ENCODE measurements around the gene PLEK2. TPM values are rescaled to one million over a fixed set of nuclear protein-coding genes. Genes with fewer than 3 reads are reported as not detected.

The PLEK2 gene
- total and polyA plus RNA-seq, 3 experiments from 2014 or later: 0.58 to 1.2 (median 0.81) TPM

- CTCF ChIA-PET: interaction anchor here (0.6 to 15.2 kb wide), 26 partner anchors 8 to 281 kb away, joined by 3 to 263 read pairs (median 4); partner anchors contain the start of genes PIGH, PLEKHH1 and TMEM229B
- H3K4me3 Mint-ChIP-seq: no peak overlapping the region
- Histone ChIP-seq H3K4me3 (ENCODE audit: low read length) (no peak overlapping the region), H3K9me3 (ENCODE audit: low read length) (no peaks in the 10 kb centered on the region), H3K27me3 (ENCODE audit: insufficient read depth, low read length, poor library complexity, severe bottlenecking) (no peaks in the 10 kb centered on the region), H3K27ac (ENCODE audit: low read depth, low read length) (no peak overlapping the region), H3K36me3 (ENCODE audit: insufficient read depth, low read length) (no peaks in the 10 kb centered on the region), H3K4me1 (ENCODE audit: insufficient read depth, low read length) (no peaks in the 10 kb centered on the region)
- H3K9me3 Mint-ChIP-seq: no peaks in the 10 kb centered on the region
- no peak for DNase-seq
- H3K27ac Mint-ChIP-seq: peak overlapping the region in 1 of 8 donors; percentile 67
- no peaks in the 10 kb centered on the region for H3K4me1 Mint-ChIP-seq
- peaks cover 10 to 29% of the 10 kb centered on the region in 2 donors for H3K27me3 Mint-ChIP-seq
- H3K36me3 Mint-ChIP-seq: no peaks in the 10 kb centered on the region
- POLR2A ChIA-PET: no interaction called here
These were observed 14.2 kb upstream of the PLEK2 start for GRCh38 chr14:67426161-67426560.

- Histone ChIP-seq H3K4me3 (ENCODE audit: low read length) (no peak overlapping the region), H3K27ac (ENCODE audit: low read depth, low read length) (no peak overlapping the region), H3K4me1 (ENCODE audit: insufficient read depth, low read length) (no peaks in the 10 kb centered on the region), H3K27me3 (ENCODE audit: insufficient read depth, low read length, poor library complexity, severe bottlenecking) (no peaks in the 10 kb centered on the region), H3K36me3 (ENCODE audit: insufficient read depth, low read length) (no peaks in the 10 kb centered on the region), H3K9me3 (ENCODE audit: low read length) (no peaks in the 10 kb centered on the region)
- Mint-ChIP-seq H3K27me3 (peaks cover 10 to 29% of the 10 kb centered on the region in 2 donors), H3K4me3 (no peak overlapping the region), H3K4me1 (no peaks in the 10 kb centered on the region), H3K36me3 (no peaks in the 10 kb centered on the region), H3K27ac (peak overlapping the region in 1 of 8 donors; percentile 67), H3K9me3 (no peaks in the 10 kb centered on the region)
- POLR2A ChIA-PET: no interaction called here
- no peak for DNase-seq
- CTCF ChIA-PET: interaction anchor here (1.2 to 15.2 kb wide), 7 partner anchors 9 to 240 kb away, joined by 3 to 263 read pairs (median 3); no protein-coding TSS in a partner anchor
These were observed 13.6 kb upstream of the PLEK2 start for GRCh38 chr14:67425608-67426007.

GRCh38 chr14:67424539-67424938 lies 12.6 kb upstream of the PLEK2 start:
- ChIA-PET POLR2A (interaction anchor here (0.7 kb wide), 1 partner anchor 107 kb away, joined by 5 read pairs; no protein-coding TSS in a partner anchor), CTCF (interaction anchor here (1.3 to 15.2 kb wide), 4 partner anchors 143 to 241 kb away, joined by 3 to 263 read pairs (median 8); no protein-coding TSS in a partner anchor)
- no peak overlapping the region for H3K4me3 Mint-ChIP-seq
- no peaks in the 10 kb centered on the region for H3K36me3 Mint-ChIP-seq
- no peak overlapping the region for H3K27ac ChIP-seq (ENCODE audit: low read depth, low read length)
- no peaks in the 10 kb centered on the region for H3K9me3 ChIP-seq (ENCODE audit: low read length)
- H3K4me1 Mint-ChIP-seq: no peaks in the 10 kb centered on the region
- peaks cover 10 to 24% of the 10 kb centered on the region in 2 donors for H3K27me3 Mint-ChIP-seq
- no peak overlapping the region for H3K4me3 ChIP-seq (ENCODE audit: low read length)
- no peak for DNase-seq
- no peaks in the 10 kb centered on the region for H3K36me3 ChIP-seq (ENCODE audit: insufficient read depth, low read length)
- H3K27me3 ChIP-seq (ENCODE audit: insufficient read depth, low read length, poor library complexity, severe bottlenecking): no peaks in the 10 kb centered on the region
- H3K9me3 Mint-ChIP-seq: no peaks in the 10 kb centered on the region
- no peaks in the 10 kb centered on the region for H3K4me1 ChIP-seq (ENCODE audit: insufficient read depth, low read length)
- H3K27ac Mint-ChIP-seq: no peak overlapping the region

- no peaks in the 10 kb centered on the region for H3K4me1 Mint-ChIP-seq
- no peaks in the 10 kb centered on the region for H3K9me3 Mint-ChIP-seq
- no peak overlapping the region for H3K4me3 ChIP-seq (ENCODE audit: low read length)
These were observed 11.5 kb upstream of the PLEK2 start for GRCh38 chr14:67423424-67423823.

GRCh38 chr14:67421356-67422224 lies 9.6 kb upstream of the PLEK2 start:
- H3K4me1 ChIP-seq (ENCODE audit: insufficient read depth, low read length): no peaks in the 10 kb centered on the region
- no peaks in the 10 kb centered on the region for H3K9me3 ChIP-seq (ENCODE audit: low read length)
- Mint-ChIP-seq H3K4me1 (no peaks in the 10 kb centered on the region), H3K27ac (no peak overlapping the region), H3K4me3 (no peak overlapping the region), H3K27me3 (peaks cover 6 to 18% of the 10 kb centered on the region in 2 donors), H3K9me3 (no peaks in the 10 kb centered on the region), H3K36me3 (no peaks in the 10 kb centered on the region)
- DNase-seq: no peak
- no peak overlapping the region for H3K4me3 ChIP-seq (ENCODE audit: low read length)
- ChIA-PET POLR2A (no interaction called here), CTCF (interaction anchor here (15.2 kb wide), 1 partner anchor 146 kb away, joined by 263 read pairs; no protein-coding TSS in a partner anchor)
- no peak overlapping the region for H3K27ac ChIP-seq (ENCODE audit: low read depth, low read length)
- H3K36me3 ChIP-seq (ENCODE audit: insufficient read depth, low read length): no peaks in the 10 kb centered on the region
- H3K27me3 ChIP-seq (ENCODE audit: insufficient read depth, low read length, poor library complexity, severe bottlenecking): no peaks in the 10 kb centered on the region

More at GRCh38 chr14:67423424-67423823, 11.5 kb upstream of the PLEK2 start:
- Histone ChIP-seq H3K4me1 (ENCODE audit: insufficient read depth, low read length) (no peaks in the 10 kb centered on the region), H3K36me3 (ENCODE audit: insufficient read depth, low read length) (no peaks in the 10 kb centered on the region), H3K27me3 (ENCODE audit: insufficient read depth, low read length, poor library complexity, severe bottlenecking) (no peaks in the 10 kb centered on the region), H3K27ac (ENCODE audit: low read depth, low read length) (no peak overlapping the region), H3K9me3 (ENCODE audit: low read length) (no peaks in the 10 kb centered on the region)
- ChIA-PET POLR2A (no interaction called here), CTCF (interaction anchor here (15.2 kb wide), 1 partner anchor 144 kb away, joined by 263 read pairs; no protein-coding TSS in a partner anchor)
- DNase-seq: no peak
- no peak overlapping the region for H3K4me3 Mint-ChIP-seq
- no peak overlapping the region for H3K27ac Mint-ChIP-seq
- no peaks in the 10 kb centered on the region for H3K36me3 Mint-ChIP-seq
- peaks cover 10 to 24% of the 10 kb centered on the region in 2 donors for H3K27me3 Mint-ChIP-seq

GRCh38 chr14:67420102-67420739 lies 8.3 kb upstream of the PLEK2 start:
- H3K4me3 Mint-ChIP-seq: no peak overlapping the region
- Histone ChIP-seq H3K36me3 (ENCODE audit: insufficient read depth, low read length) (no peaks in the 10 kb centered on the region), H3K4me1 (ENCODE audit: insufficient read depth, low read length) (no peaks in the 10 kb centered on the region), H3K4me3 (ENCODE audit: low read length) (no peak overlapping the region), H3K27me3 (ENCODE audit: insufficient read depth, low read length, poor library complexity, severe bottlenecking) (no peaks in the 10 kb centered on the region), H3K9me3 (ENCODE audit: low read length) (no peaks in the 10 kb centered on the region), H3K27ac (ENCODE audit: low read depth, low read length) (no peak overlapping the region)
- peaks cover 0 to 17% of the 10 kb centered on the region in 2 donors for H3K27me3 Mint-ChIP-seq
- no peaks in the 10 kb centered on the region for H3K36me3 Mint-ChIP-seq
- ChIA-PET POLR2A (no interaction called here), CTCF (interaction anchor here (0.5 to 15.2 kb wide), 3 partner anchors 148 to 751 kb away, joined by 3 to 263 read pairs (median 3); no protein-coding TSS in a partner anchor)
- no peaks in the 10 kb centered on the region for H3K9me3 Mint-ChIP-seq
- no peak overlapping the region for H3K27ac Mint-ChIP-seq
- DNase-seq: peak in 4 of 5 donors; percentile 6 to 52 (median 10)
- H3K4me1 Mint-ChIP-seq: no peaks in the 10 kb centered on the region

GRCh38 chr14:67418401-67419191 lies 6.6 kb upstream of the PLEK2 start:
- Mint-ChIP-seq H3K4me1 (no peaks in the 10 kb centered on the region), H3K9me3 (no peaks in the 10 kb centered on the region), H3K27ac (no peak overlapping the region), H3K4me3 (no peak overlapping the region), H3K27me3 (peaks cover 4 to 10% of the 10 kb centered on the region in 2 donors), H3K36me3 (no peaks in the 10 kb centered on the region)
- ChIA-PET CTCF (interaction anchor here (1.4 to 3.9 kb wide), 2 partner anchors 9 to 153 kb away, joined by 3 to 19 read pairs; no protein-coding TSS in a partner anchor), POLR2A (interaction anchor here (0.6 kb wide), 1 partner anchor 401 kb away, joined by 4 read pairs; no protein-coding TSS in a partner anchor)
- Histone ChIP-seq H3K27ac (ENCODE audit: low read depth, low read length) (no peak overlapping the region), H3K36me3 (ENCODE audit: insufficient read depth, low read length) (no peaks in the 10 kb centered on the region), H3K4me3 (ENCODE audit: low read length) (no peak overlapping the region), H3K4me1 (ENCODE audit: insufficient read depth, low read length) (no peaks in the 10 kb centered on the region), H3K27me3 (ENCODE audit: insufficient read depth, low read length, poor library complexity, severe bottlenecking) (no peaks in the 10 kb centered on the region), H3K9me3 (ENCODE audit: low read length) (no peaks in the 10 kb centered on the region)
- no peak for DNase-seq
